OCI-LY3 (cell line): ENCODE data around the gene KAT7.

ENCODE experiments used
- H2AFZ ChIP-seq: fragments of 200-600, 300-600 bp; shearing (Covaris generic); 2 replicates; pipeline ENCODE4 v1.6.0; 2014; ENCODE audit warnings: antibody characterized with exemption, low read depth, low read length
- H3K27ac ChIP-seq: fragments of 200-600, 300-600 bp; sonication (generic); 2 replicates; pipeline ENCODE4 v1.5.1; 2014; ENCODE audit warnings: mild to moderate bottlenecking, low read length, moderate library complexity, mixed read lengths
- H3K27me3 ChIP-seq: fragments of 200-600, 300-600 bp; sonication (generic); 2 replicates; pipeline ENCODE4 v1.6.1; 2014; ENCODE audit warnings: low read depth, low read length, mixed read lengths
- H3K36me3 ChIP-seq: fragments of 200-600, 300-600 bp; sonication (generic); replicated peaks from 2 replicates; pipeline ENCODE3; 2014; ENCODE audit warnings: low read depth, low read length, mixed read lengths
- H3K4me1 ChIP-seq: fragments of 300-600, 200-600 bp; sonication (generic); 2 replicates; pipeline ENCODE4 v1.6.1; 2014; ENCODE audit warnings: low read length, mixed read lengths
- H3K4me2 ChIP-seq: fragments of 200-600, 300-600 bp; sonication (generic); 2 replicates; pipeline ENCODE4 v1.6.1; 2014; ENCODE audit warnings: low read length, mixed read lengths
- H3K4me3 ChIP-seq: fragments of 300-600, 200-600 bp; sonication (generic); 2 replicates; pipeline ENCODE4 v1.5.1; 2014; ENCODE audit warnings: antibody characterized with exemption, mild to moderate bottlenecking, low read length, moderate library complexity
- H3K79me2 ChIP-seq: fragments of 300-600, 200-600 bp; shearing (Covaris generic); 2 replicates; pipeline ENCODE4 v1.6.1; 2014; ENCODE audit warnings: mild to moderate bottlenecking, low read length, mixed read lengths
- H3K9ac ChIP-seq: fragments of 300-600, 200-600 bp; shearing (Covaris generic); 2 replicates; pipeline ENCODE4 v1.6.0; 2014; ENCODE audit warnings: mild to moderate bottlenecking, low read length, moderate library complexity
- H3K9me3 ChIP-seq: fragments of 200-600, 300-600 bp; shearing (Covaris generic); 2 replicates; pipeline ENCODE4 v1.6.1; 2014; ENCODE audit warnings: low read length, mixed read lengths; ENCODE audit not compliant: insufficient read depth
- H4K20me1 ChIP-seq: fragments of 200-600, 300-600 bp; sonication (generic); 2 replicates; pipeline ENCODE4 v1.6.1; 2016; ENCODE audit warnings: low read length, mixed read lengths; ENCODE audit not compliant: insufficient read depth
- CTCF ChIP-seq: fragments of 200-600, 300-600 bp; sonication (generic); IDR thresholded peaks from 2 replicates; pipeline ENCODE4 v1.5.1; 2014; ENCODE audit warnings: antibody characterized with exemption, low read length, low read depth
- EZH2phosphoT487 ChIP-seq: fragments of 200-600 bp; shearing (Covaris generic); IDR thresholded peaks from 2 replicates; pipeline ENCODE4 v1.6.1; 2018; ENCODE audit warnings: antibody characterized with exemption, mixed run types, low read depth

The KAT7 gene

DNA sequence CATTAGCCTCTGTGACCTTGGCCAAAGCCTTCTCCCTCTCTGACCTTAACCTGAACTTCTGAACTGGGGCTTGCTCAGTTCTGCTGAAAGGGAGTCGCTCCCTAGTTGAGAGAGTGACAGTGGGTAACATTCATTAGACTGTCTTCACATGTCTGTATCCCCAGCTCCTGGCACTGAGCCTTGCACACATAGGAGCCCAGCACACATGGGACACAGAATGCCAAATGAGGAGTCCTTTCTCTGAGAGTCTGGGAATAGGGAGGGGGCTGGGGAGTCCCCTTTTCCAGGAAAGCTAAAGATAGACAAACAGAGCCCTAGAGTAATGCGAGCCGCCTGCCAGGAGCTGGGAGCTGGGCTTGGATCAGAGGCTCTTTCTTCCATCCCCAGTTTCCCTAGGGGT is 56.8 kb downstream of the KAT7 start:
- H3K36me3 ChIP-seq, result no peaks in the 10 kb centered on the region
- H3K9me3 ChIP-seq, result no peaks in the 10 kb centered on the region
- no peak overlapping the region for H3K9ac ChIP-seq
- H3K4me2 ChIP-seq, result no peak overlapping the region
- no peaks in the 10 kb centered on the region for H3K79me2 ChIP-seq
- no peak overlapping the region for H3K4me3 ChIP-seq
- H3K27ac ChIP-seq, result no peak overlapping the region
- TF ChIP-seq CTCF (no peak), EZH2phosphoT487 (no peak)
- peaks cover 1% of the 10 kb centered on the region; the same call in 1 of the 2 replicates for H3K27me3 ChIP-seq
- H4K20me1 ChIP-seq, result no peaks in the 10 kb centered on the region
- H2AFZ ChIP-seq, result no peak overlapping the region
- no peaks in the 10 kb centered on the region for H3K4me1 ChIP-seq

DNA sequence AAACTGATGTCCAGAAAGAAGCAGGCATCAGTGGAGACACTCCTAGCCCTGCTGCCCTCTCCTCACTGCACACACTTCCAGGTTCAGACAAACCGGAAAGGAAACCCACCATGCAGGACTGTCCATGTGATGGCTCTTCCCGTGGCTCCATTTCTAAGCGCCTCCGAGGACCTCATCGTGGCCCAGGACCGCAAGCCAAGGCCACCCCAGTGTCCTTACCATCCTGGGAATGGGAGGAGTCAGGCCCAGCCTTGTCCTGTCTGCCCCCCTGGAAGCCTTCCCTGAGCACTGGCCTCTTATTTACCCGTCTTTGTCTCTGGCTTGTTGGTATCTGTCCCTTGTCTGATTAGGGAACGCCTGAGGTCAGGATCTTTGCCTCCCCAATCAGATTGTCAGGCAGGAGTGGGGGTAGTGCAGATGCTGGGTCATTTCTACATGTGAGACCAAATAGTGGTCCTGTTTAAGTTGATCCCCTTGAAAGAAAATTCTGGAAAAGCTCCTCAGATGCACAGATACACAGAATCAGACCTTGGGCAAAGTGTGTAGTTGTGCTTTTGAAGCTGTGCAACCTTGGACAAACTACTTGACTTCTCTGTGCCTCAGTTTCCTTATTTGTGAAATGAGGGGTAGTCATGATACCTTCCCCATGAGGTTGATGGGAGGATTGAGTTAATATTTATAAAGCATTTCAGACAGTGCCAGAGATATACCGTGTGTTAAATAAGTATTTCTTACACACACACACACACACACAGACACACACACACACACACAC is 58.6 kb downstream of the KAT7 start:
- no peak overlapping the region for H3K9ac ChIP-seq
- H3K4me2 ChIP-seq, result no peak overlapping the region
- H3K36me3 ChIP-seq, result no peaks in the 10 kb centered on the region
- H3K4me1 ChIP-seq, result 0 out of 2 replicates have a peak, but pooled peaks cover 3% of the 10 kb centered on the region
- H2AFZ ChIP-seq, result no peak overlapping the region
- no peaks in the 10 kb centered on the region for H3K79me2 ChIP-seq
- no peaks in the 10 kb centered on the region for H4K20me1 ChIP-seq
- TF ChIP-seq CTCF (no peak), EZH2phosphoT487 (no peak)
- no peak overlapping the region for H3K27ac ChIP-seq
- H3K9me3 ChIP-seq, result no peaks in the 10 kb centered on the region
- peaks cover 10% of the 10 kb centered on the region for H3K27me3 ChIP-seq
- H3K4me3 ChIP-seq, result no peak overlapping the region

DNA sequence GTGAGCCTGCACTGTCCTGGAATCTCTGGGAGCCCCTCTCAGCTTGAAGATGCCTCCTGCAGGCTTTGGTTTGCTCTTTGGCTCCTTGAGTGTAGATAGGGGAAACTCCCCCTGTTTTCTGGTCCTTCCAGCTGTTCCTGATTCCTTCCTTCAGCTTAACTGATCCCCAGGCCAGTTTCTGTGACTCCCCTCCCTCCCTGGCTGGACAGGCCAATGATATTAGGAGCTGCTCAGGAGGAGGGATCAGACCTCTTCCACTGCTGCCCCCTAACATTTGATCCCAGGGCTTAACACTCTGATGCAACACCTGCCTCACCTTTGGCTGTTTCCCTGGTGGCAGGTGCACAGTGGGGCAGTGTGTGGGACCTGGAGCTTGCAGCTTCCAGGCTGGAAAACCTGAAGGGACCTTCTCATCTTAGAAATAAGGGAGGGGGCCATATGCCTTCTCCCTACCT is 59.6 kb downstream of the KAT7 start, which contains the start of gene TAC4:
TSS of gene TAC4 (minus strand) at position 51 of the 455 bp plus-strand sequence. CDS start 52 bp downstream, outside the sequence.
- TF ChIP-seq EZH2phosphoT487 (no peak), CTCF (no peak)
- Histone ChIP-seq H3K4me3 (no peak within 1 kb of the TSS), H3K9ac (no peak within 1 kb of the TSS), H3K9me3 (no peaks in the 10 kb centered on the region), H3K27ac (no peak within 1 kb of the TSS), H3K79me2 (no peaks in the 10 kb centered on the region), H3K4me2 (no peak within 1 kb of the TSS), H3K36me3 (no peaks in the 10 kb centered on the region), H3K27me3 (peaks cover 18% of the 10 kb centered on the region), H4K20me1 (no peaks in the 10 kb centered on the region), H3K4me1 (0 out of 2 replicates have a peak, but pooled peaks cover 3% of the 10 kb centered on the region), H2AFZ (no peak within 1 kb of the TSS)

- no peaks in the 10 kb centered on the region for H3K79me2 ChIP-seq
- no peak overlapping the region for H3K9ac ChIP-seq
- H3K27ac ChIP-seq, result no peak overlapping the region
- TF ChIP-seq EZH2phosphoT487, result no peak
- TF ChIP-seq CTCF, result no peak
- H3K4me1 ChIP-seq, result 0 out of 2 replicates have a peak, but pooled peaks cover 3% of the 10 kb centered on the region
- no peaks in the 10 kb centered on the region for H3K36me3 ChIP-seq
- H4K20me1 ChIP-seq, result no peaks in the 10 kb centered on the region
- no peak overlapping the region for H2AFZ ChIP-seq
- peaks cover 18% of the 10 kb centered on the region for H3K27me3 ChIP-seq
- H3K4me2 ChIP-seq, result no peak overlapping the region
- no peaks in the 10 kb centered on the region for H3K9me3 ChIP-seq
- no peak overlapping the region for H3K4me3 ChIP-seq
Observed at GRCh38 chr17:49848739-49849138, 60.3 kb downstream of the KAT7 start.
